SK-N-SH (cell line): ENCODE measurements around the gene TRAPPC6A. TPM values are rescaled to one million over a fixed set of nuclear protein-coding genes. Genes with fewer than 3 reads are reported as not detected.

Experiments
- CTCF ChIA-PET: fragments of 300-600, 350-600 bp; formaldehyde crosslinking; extraction: SDS; loops from one replicate; lab custom pipeline; 2021; lab: Yijun Ruan, JAX
- POLR2A ChIA-PET: fragments of 350-600 bp; sonication (Branson Sonifier 250); formaldehyde crosslinking; extraction: SDS; loops from one replicate; lab custom pipeline; 2020; ENCODE audit warnings: antibody characterized with exemption, inconsistent platforms; lab: Yijun Ruan, JAX
- DNase-seq: peaks from one replicate; pipeline ENCODE4 v3.0.0; 2012
- H2AFZ ChIP-seq: fragments of 200-600 bp; sonication (generic); 2 replicates; pipeline ENCODE4 v1.8.1; 2016; ENCODE audit warnings: antibody characterized with exemption, mild to moderate bottlenecking, low read depth
- H3F3A ChIP-seq: fragments of 200-600 bp; sonication (generic); replicated peaks from 2 replicates; pipeline ENCODE3; 2016; ENCODE audit warnings: antibody characterized with exemption, mild to moderate bottlenecking; ENCODE audit not compliant: insufficient read depth
- H3K27ac ChIP-seq, 2 experiments: fragments of 200-500 bp in 1 of 2; fragments of 200-600 bp in 1 of 2; sonication (Bioruptor generic) in 1 of 2; sonication (generic), shearing (Covaris generic) in 1 of 2; 2 replicates each; pipeline versions ENCODE4 v1.5.1 to v1.6.1; 2014 to 2016; ENCODE audit warnings: low read depth in 2 of 2, inconsistent platforms in 1 of 2, low read length in 1 of 2, mild to moderate bottlenecking in 1 of 2, mixed read lengths in 1 of 2
- H3K27me3 ChIP-seq: fragments of 200-600 bp; sonication (generic), shearing (Covaris generic); 2 replicates; pipeline ENCODE4 v1.6.1; 2016; ENCODE audit warnings: mixed run types; ENCODE audit not compliant: insufficient read depth
- H3K36me3 ChIP-seq, 2 experiments: fragments of 200-500 bp in 1 of 2; fragments of 200-600 bp in 1 of 2; sonication (Bioruptor generic) in 1 of 2; sonication (generic) in 1 of 2; replicated peaks in 1 of 2; 2 replicates each; pipeline versions ENCODE3 to v1.5.1; 2014 to 2016; ENCODE audit warnings: low read length in 1 of 2, mild to moderate bottlenecking in 1 of 2; ENCODE audit not compliant: insufficient read depth in 2 of 2, control insufficient read depth in 1 of 2
- H3K4me1 ChIP-seq, 2 experiments: fragments of 200-500 bp in 1 of 2; fragments of 200-600 bp in 1 of 2; sonication (Bioruptor generic) in 1 of 2; sonication (generic), shearing (Covaris generic) in 1 of 2; 2 replicates each; pipeline versions ENCODE4 v1.5.1 to v1.6.1; 2014 to 2016; ENCODE audit warnings: low read depth in 1 of 2, low read length in 1 of 2, mixed run types in 1 of 2; ENCODE audit not compliant: insufficient read depth in 2 of 2, control insufficient read depth in 1 of 2
- H3K4me2 ChIP-seq: fragments of 200-600 bp; sonication (generic), shearing (Covaris generic); 2 replicates; pipeline ENCODE4 v1.6.1; 2017; ENCODE audit warnings: mixed run types
- H3K4me3 ChIP-seq, 2 experiments: fragments of 200-500 bp in 1 of 2; fragments of 200-600 bp in 1 of 2; sonication (Bioruptor generic) in 1 of 2; sonication (generic), shearing (Covaris generic) in 1 of 2; 2 replicates each; pipeline versions ENCODE4 v1.5.1 to v1.8.1; 2014 to 2016; ENCODE audit warnings: low read depth in 2 of 2, inconsistent platforms in 1 of 2, low read length in 1 of 2, mild to moderate bottlenecking in 1 of 2, mixed read lengths in 1 of 2, moderate library complexity in 1 of 2
- H3K79me2 ChIP-seq: fragments of 200-600 bp; sonication (generic); 2 replicates; pipeline ENCODE4 v1.8.1; 2017; ENCODE audit warnings: mild to moderate bottlenecking; ENCODE audit not compliant: insufficient read depth
- H3K9ac ChIP-seq: fragments of 200-600 bp; sonication (generic); 2 replicates; pipeline ENCODE4 v1.6.1; 2017; ENCODE audit warnings: mixed run types
- H3K9me2 ChIP-seq: fragments of 200-600 bp; sonication (generic); 2 replicates; pipeline ENCODE4 v1.6.1; 2017; ENCODE audit warnings: mixed run types
- H3K9me3 ChIP-seq: fragments of 200-600 bp; sonication (generic); 2 replicates; pipeline ENCODE4 v1.6.1; 2017; ENCODE audit warnings: mixed run types, mild to moderate bottlenecking, moderate library complexity
- H4K20me1 ChIP-seq: fragments of 200-600 bp; sonication (generic); 2 replicates; pipeline ENCODE4 v1.6.1; 2017; ENCODE audit warnings: mild to moderate bottlenecking, mixed run types; ENCODE audit not compliant: insufficient read depth
- CTCF ChIP-seq: fragments of 200-600 bp; sonication (generic); IDR thresholded peaks from 2 replicates; pipeline ENCODE4 v1.6.1; 2017; ENCODE audit warnings: antibody characterized with exemption, mild to moderate bottlenecking, moderate library complexity
- ELF1 ChIP-seq: IDR thresholded peaks from 2 replicates; pipeline ENCODE4 v1.4.0; 2012
- EZH2phosphoT487 ChIP-seq: fragments of 200-600 bp; sonication (generic); IDR thresholded peaks from 2 replicates; pipeline ENCODE4 v1.6.1; 2017; ENCODE audit warnings: low read depth, mixed run types, mild to moderate bottlenecking, antibody characterized with exemption, moderate library complexity, borderline replicate concordance
- FOXJ3 ChIP-seq: sonication (generic); formaldehyde crosslinking; IDR thresholded peaks from 2 replicates; pipeline ENCODE4 v1.5.1; 2020; ENCODE audit warnings: mild to moderate bottlenecking, missing genetic modification reagents
- POLR2AphosphoS5 ChIP-seq: IDR thresholded peaks from 2 replicates; pipeline ENCODE4 v1.6.1; 2012; ENCODE audit warnings: low read depth, low read length
- RAD21 ChIP-seq: IDR thresholded peaks from 2 replicates; pipeline ENCODE4 v1.6.1; 2012; ENCODE audit warnings: mild to moderate bottlenecking, low read length
- RXRA ChIP-seq: IDR thresholded peaks from 2 replicates; pipeline ENCODE4 v1.4.0; 2012; ENCODE audit warnings: low read depth, mild to moderate bottlenecking, borderline replicate concordance
- SIN3A ChIP-seq: IDR thresholded peaks from 2 replicates; pipeline ENCODE4 v1.6.1; 2012; ENCODE audit warnings: low read depth, mild to moderate bottlenecking, low read length, moderate library complexity, borderline replicate concordance
- SMC3 ChIP-seq: IDR thresholded peaks from 2 replicates; pipeline ENCODE4 v1.6.1; 2012; ENCODE audit warnings: low read depth, low read length, improper control_type of control experiment
- TCF12 ChIP-seq: IDR thresholded peaks from 2 replicates; pipeline ENCODE4 v1.4.0; 2012
- TEAD4 ChIP-seq: IDR thresholded peaks from 2 replicates; pipeline ENCODE4 v1.4.0; 2012; ENCODE audit warnings: mild to moderate bottlenecking, borderline replicate concordance; ENCODE audit not compliant: insufficient read depth
- WGBS: methylation state at CpG from one replicate; pipeline ENCODE4 v1.1.6; 2017; ENCODE audit warnings: low lambda C conversion rate; 5-methylcytosine and 5-hydroxymethylcytosine counted together
- polyA plus RNA-seq, 3 experiments: library from polyadenylated mRNA; depleted of rRNA; stranded (reverse); fragments of >200 nt; gene quantifications; 2 replicates each; pipeline ENCODE4 v1.2.3, GENCODE V29; 2012

The TRAPPC6A gene
- polyA plus RNA-seq, 1 of the 3 experiments (the other 2 are of a cell fraction), result 59.0 TPM

GRCh38 chr19:45158503-45159209, 19.4 kb downstream of the TRAPPC6A start:
- Histone ChIP-seq H3K4me2 (no peak overlapping the region), H4K20me1 (no peaks in the 10 kb centered on the region), H3K9me2 (no peaks in the 10 kb centered on the region), H3F3A (no peaks in the 10 kb centered on the region), H3K4me1 (peaks cover 0 to 9% of the 10 kb centered on the region in 2 experiments; a peak in 1 of 4 replicates), H3K9ac (no peak overlapping the region), H3K79me2 (no peaks in the 10 kb centered on the region), H3K9me3 (no peaks in the 10 kb centered on the region), H3K36me3 (no peaks in the 10 kb centered on the region), H2AFZ (no peak overlapping the region), H3K4me3 (no peak overlapping the region), H3K27me3 (no peaks in the 10 kb centered on the region), H3K27ac (no peak overlapping the region)
- WGBS, result 81% methylated on average over 18 of the region's 27 CpGs
- CTCF ChIA-PET, result interaction anchor here (0.9 to 3.7 kb wide), 3 partner anchors 52 to 180 kb away, joined by 3 to 16 read pairs (median 3); no protein-coding TSS in a partner anchor
- POLR2A ChIA-PET, result no interaction called here
- TF ChIP-seq RXRA (no peak), SMC3 (no peak), RAD21 (no peak), TCF12 (no peak), POLR2AphosphoS5 (no peak), CTCF (no peak), SIN3A (no peak), ELF1 (no peak)
- DNase-seq, result no peak

GRCh38 chr19:45156751-45157150, 21.3 kb downstream of the TRAPPC6A start:
- Histone ChIP-seq H3K36me3 (no peaks in the 10 kb centered on the region), H3K9me3 (no peaks in the 10 kb centered on the region), H3F3A (no peaks in the 10 kb centered on the region), H3K4me3 (no peak overlapping the region)
- DNase-seq, result no peak
- CTCF ChIA-PET, result no interaction called here
- 82% methylated on average over 10 of the region's 11 CpGs for WGBS
- TF ChIP-seq EZH2phosphoT487 (no peak), TEAD4 (no peak), SMC3 (no peak), FOXJ3 (no peak)
- TF ChIP-seq, all 33 proteins: peak for 0
- no peaks in the 10 kb centered on the region for H3K79me2 ChIP-seq
- no peak overlapping the region for H3K27ac ChIP-seq
- H2AFZ ChIP-seq, result no peak overlapping the region
- no peaks in the 10 kb centered on the region for H3K9me2 ChIP-seq
- POLR2A ChIA-PET, result no interaction called here
- no peak overlapping the region for H3K4me2 ChIP-seq
- peaks cover 0 to 21% of the 10 kb centered on the region in 2 experiments; a peak in 1 of 4 replicates for H3K4me1 ChIP-seq
- no peak overlapping the region for H3K9ac ChIP-seq
- no peaks in the 10 kb centered on the region; the same call in 1 of the 2 replicates for H3K27me3 ChIP-seq
- no peaks in the 10 kb centered on the region for H4K20me1 ChIP-seq
